Activated T-cell treated with anti-CD3 and anti-CD28 coated beads, Interleukin-2, amount 50 U/mL, for 72 hours (primary cell): ENCODE data around the gene MYO15A. TPM values are rescaled to one million over a fixed set of nuclear protein-coding genes. Genes with fewer than 3 reads are reported as not detected.

Experiments used
- ATAC-seq, 2 donors: fragments of 150-1000 bp; cut with Tn5 transposase; replicated peaks in 1 of 2; 2 replicates each; pipeline ENCODE4 v1.10.0; 2021; ENCODE audit warnings: moderate library complexity in 2 of 2, mild to moderate bottlenecking in 1 of 2
- DNase-seq, 2 donors: peaks; one replicate each; pipeline ENCODE4 v3.0.0; 2021 to 2022; ENCODE audit warnings: mixed read lengths in 1 of 2
- H3K27ac Mint-ChIP-seq: one replicate; pipeline ENCODE4 v1.8.0; 2022; ENCODE audit warnings: mild to moderate bottlenecking, moderate library complexity, mixed read lengths
- H3K27me3 Mint-ChIP-seq: one replicate; pipeline ENCODE4 v1.8.0; 2022; ENCODE audit warnings: low read depth, mixed read lengths
- H3K36me3 Mint-ChIP-seq, 2 donors: one replicate each; pipeline ENCODE4 v1.8.0; 2022; ENCODE audit warnings: mixed read lengths in 2 of 2, mild to moderate bottlenecking in 1 of 2; ENCODE audit not compliant: insufficient read depth in 2 of 2
- H3K4me1 Mint-ChIP-seq: one replicate; pipeline ENCODE4 v1.8.0; 2022; ENCODE audit warnings: low read depth, mixed read lengths
- H3K4me3 Mint-ChIP-seq, 2 donors: one replicate each; pipeline ENCODE4 v1.8.0; 2022; ENCODE audit warnings: mild to moderate bottlenecking in 2 of 2, mixed read lengths in 2 of 2, moderate library complexity in 2 of 2
- H3K9me3 Mint-ChIP-seq, 2 donors: one replicate each; pipeline ENCODE4 v1.8.0; 2022; ENCODE audit warnings: mixed read lengths in 2 of 2
- total RNA-seq, 2 donors: library from RNA; stranded (reverse); gene quantifications; one replicate each; pipeline ENCODE4 v1.2.3, GENCODE V29; 2022

Gene MYO15A
- total RNA-seq, 2 donors from 2014 or later = 2.7 to 3.2 TPM

DNA sequence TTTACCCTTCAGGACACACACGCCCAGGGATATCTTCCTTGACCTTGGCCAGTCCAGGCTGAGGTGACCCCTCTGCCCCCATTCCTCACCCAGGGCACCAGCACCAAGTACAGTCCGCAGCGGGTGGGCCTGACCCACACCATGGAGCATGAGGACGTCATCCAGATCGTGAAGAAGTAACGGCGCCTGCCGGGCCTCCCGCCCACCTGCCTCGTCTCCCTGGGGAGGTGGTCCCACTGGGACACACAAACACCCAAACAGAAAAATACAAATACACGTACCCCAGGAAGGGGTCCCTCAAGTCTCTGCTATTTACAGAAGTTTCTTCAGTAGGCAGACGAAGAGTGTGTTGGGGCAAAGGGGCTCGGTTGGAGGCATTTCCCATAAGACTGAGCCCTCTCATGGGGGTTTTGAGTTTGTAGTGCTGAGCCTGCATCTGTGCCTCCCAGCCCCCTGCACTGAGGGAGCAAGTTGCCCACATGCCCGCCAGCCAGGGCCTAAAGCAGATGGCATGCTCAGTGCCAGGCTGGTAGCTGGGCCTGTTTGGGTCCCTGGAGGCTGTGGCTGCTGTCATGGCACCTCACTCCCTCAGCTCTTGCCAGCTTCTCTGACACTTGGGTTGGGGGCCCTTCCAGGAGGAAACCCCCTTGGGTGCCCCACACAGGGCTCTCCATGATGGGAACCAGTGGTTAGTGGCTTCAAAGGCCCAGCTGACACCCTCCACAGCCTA is 1.3 kb upstream of the MYO15A start:
- Mint-ChIP-seq H3K27me3 (no peaks in the 10 kb centered on the region), H3K36me3 (peaks cover 0 to 2% of the 10 kb centered on the region in 2 donors), H3K4me1 (no peaks in the 10 kb centered on the region), H3K4me3 (no peak overlapping the region), H3K9me3 (no peaks in the 10 kb centered on the region), H3K27ac (no peak overlapping the region)
- DNase-seq = no peak
- no peak for ATAC-seq

DNA sequence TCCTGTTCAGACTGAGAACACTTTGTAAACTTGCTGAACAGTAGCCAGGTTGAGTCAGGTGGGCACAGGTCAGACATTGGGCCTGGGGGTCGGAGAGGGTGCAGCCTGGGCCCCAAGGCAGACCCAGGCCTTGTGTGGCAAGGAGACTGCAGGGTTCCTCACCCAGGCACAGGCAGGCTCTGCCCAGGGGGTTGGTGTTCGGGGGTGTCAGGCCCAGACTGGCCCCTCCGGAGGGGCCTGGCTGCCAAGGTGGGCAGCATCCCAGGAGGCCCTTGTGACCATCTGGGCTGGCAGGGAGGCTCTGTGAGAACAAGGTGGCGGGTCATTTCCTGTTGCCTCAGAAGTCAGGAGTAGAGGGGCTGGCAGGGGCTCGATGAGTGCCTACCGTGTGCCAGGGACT is 585 bp upstream of the MYO15A start:
- no peak for DNase-seq
- peaks cover 0 to 2% of the 10 kb centered on the region in 2 donors for H3K36me3 Mint-ChIP-seq
- no peaks in the 10 kb centered on the region for H3K9me3 Mint-ChIP-seq
- no peak overlapping the region for H3K27ac Mint-ChIP-seq
- no peaks in the 10 kb centered on the region for H3K27me3 Mint-ChIP-seq
- no peaks in the 10 kb centered on the region for H3K4me1 Mint-ChIP-seq
- H3K4me3 Mint-ChIP-seq = no peak overlapping the region
- no peak for ATAC-seq

DNA sequence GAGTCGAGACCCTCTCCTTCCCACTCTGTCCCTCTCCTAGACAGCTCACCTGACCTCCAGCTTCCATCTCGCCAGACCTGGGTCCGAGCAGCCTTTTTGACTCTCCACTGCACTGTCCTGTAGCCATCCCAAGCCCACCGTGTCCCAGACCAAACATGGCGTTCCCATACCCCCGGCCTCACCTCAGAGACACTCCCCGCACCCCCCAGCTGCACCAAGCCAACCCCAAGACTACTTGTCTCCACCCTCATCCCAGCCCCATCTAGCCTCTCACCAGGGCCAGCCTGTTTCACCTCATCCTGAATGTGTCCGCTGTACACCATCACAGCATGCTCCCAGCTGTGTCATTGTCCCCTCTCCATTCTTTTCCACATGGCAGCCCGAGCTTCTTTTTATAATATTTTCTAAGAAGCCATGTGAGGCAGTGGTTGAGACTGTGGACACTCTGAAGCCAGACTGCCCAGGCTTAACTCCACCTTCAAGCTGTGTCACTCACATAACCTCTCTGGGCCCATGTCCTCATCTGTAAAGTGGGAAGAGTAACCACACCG is 1.5 kb downstream of the MYO15A start:
- DNase-seq (no peak), ATAC-seq (no peak)
- H3K4me1 Mint-ChIP-seq = no peaks in the 10 kb centered on the region
- H3K27ac Mint-ChIP-seq = no peak overlapping the region
- no peak overlapping the region for H3K4me3 Mint-ChIP-seq
- peaks cover 0 to 2% of the 10 kb centered on the region in 2 donors for H3K36me3 Mint-ChIP-seq
- H3K9me3 Mint-ChIP-seq = no peaks in the 10 kb centered on the region
- H3K27me3 Mint-ChIP-seq = no peaks in the 10 kb centered on the region

DNA sequence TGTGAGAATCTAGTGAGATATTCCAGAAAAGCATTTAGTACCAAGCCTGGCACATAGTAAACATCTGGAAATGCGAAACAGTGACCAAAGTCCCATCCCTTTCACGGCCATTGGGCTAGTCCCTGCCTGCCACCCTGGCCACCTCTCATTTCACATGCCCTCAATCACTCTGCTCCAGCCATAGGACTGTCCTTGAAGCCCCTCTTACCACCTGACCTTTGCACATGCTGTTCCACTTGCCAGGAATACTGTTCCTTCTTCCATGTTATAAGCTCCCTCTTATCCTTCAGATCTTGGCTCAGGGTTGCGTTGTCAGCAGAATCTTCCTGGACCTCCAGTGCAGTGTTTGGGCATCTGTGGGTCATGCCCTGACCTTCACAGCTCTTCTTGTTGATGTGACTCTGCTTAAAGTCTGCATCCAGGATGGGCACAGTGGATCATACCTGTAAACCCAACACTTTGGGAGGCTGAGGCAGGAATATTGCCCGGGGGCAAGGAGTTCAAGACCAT is 2.1 kb downstream of the MYO15A start:
- H3K9me3 Mint-ChIP-seq = no peaks in the 10 kb centered on the region
- ATAC-seq (no peak), DNase-seq (no peak)
- H3K36me3 Mint-ChIP-seq = peaks cover 0 to 2% of the 10 kb centered on the region in 2 donors
- no peak overlapping the region for H3K27ac Mint-ChIP-seq
- H3K27me3 Mint-ChIP-seq = no peaks in the 10 kb centered on the region
- no peak overlapping the region for H3K4me3 Mint-ChIP-seq
- H3K4me1 Mint-ChIP-seq = no peaks in the 10 kb centered on the region

DNA sequence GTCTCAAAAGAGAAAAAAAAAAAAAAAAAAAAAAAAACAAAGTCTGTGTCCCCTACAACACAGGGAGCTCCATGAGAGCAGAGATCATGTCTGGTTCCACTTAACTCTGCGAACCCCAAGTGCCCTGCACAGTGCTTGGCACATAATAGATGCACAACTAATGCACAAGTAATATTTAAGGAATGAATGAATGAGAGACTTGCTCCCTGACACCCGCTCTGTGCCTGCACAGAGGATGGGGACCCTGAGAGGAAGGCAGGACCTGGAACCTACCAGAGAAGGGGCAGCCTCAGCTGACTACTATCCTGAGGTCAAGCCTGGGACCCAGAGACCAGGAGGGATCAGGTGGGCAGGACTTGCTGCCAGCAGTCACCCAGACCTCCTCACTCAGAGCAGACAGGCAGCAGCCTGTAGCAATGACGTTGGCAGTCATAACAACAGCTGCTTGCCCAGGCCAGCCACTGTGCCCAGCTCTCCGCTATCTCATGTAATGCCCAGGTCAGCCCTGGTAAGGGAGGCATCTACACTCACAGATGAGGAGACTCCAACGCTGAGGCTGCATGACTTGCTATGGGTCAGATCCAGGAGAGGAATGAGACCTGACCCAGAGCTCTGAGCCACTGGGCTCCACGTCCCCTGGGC is 2.9 kb downstream of the MYO15A start:
- Mint-ChIP-seq H3K4me3 (no peak overlapping the region), H3K27ac (no peak overlapping the region), H3K9me3 (no peaks in the 10 kb centered on the region), H3K27me3 (no peaks in the 10 kb centered on the region), H3K36me3 (peaks cover 0 to 2% of the 10 kb centered on the region in 2 donors), H3K4me1 (no peaks in the 10 kb centered on the region)
- DNase-seq (no peak), ATAC-seq (no peak)

DNA sequence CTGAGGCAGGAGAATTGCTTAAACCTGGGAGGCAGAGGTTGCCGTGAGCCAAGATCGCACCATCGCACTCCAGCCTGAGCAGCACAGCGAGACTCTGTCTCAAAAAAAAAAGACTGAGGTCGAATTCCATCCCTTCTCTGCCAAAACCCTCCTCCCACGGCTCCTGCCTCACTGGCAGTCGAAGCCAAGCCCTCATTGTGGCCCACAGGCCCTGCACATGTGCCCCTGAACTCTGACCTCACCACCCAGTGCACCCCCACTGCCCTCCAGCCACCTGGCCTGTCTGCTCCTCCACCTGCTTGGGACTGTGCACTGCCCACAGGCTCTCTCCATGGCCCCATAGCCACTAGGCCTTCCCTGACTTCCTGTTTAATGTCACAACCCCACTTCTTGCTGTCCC is 7.0 kb downstream of the MYO15A start:
- Mint-ChIP-seq H3K27ac (no peak overlapping the region), H3K36me3 (no peaks in the 10 kb centered on the region), H3K4me1 (no peaks in the 10 kb centered on the region), H3K4me3 (no peak overlapping the region), H3K27me3 (no peaks in the 10 kb centered on the region), H3K9me3 (peaks cover 2% of the 10 kb centered on the region in 2 donors)
- DNase-seq = no peak
- ATAC-seq = no peak

DNA sequence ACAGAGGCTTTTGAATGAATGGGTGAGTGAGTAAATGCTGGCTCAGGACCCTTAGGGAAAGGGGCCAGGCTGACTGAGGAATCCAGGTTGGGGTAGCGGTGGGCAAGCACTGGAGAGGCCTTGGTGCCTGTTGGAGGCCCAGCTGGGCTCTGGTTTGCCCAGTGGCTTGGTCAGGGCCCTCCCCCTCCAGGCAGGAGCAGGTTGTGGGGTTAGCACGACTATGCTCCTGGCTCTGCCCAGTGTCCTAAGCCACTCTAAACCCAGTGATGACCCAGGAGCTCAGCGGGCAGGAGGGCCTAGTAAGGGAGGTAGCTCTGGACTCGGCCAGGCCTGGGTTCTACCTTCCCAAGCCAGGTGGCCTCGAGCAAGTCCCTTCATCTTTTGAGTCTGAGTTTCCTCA is 7.5 kb downstream of the MYO15A start:
- H3K36me3 Mint-ChIP-seq = no peaks in the 10 kb centered on the region
- no peak overlapping the region for H3K27ac Mint-ChIP-seq
- no peaks in the 10 kb centered on the region for H3K4me1 Mint-ChIP-seq
- no peaks in the 10 kb centered on the region for H3K27me3 Mint-ChIP-seq
- H3K9me3 Mint-ChIP-seq = peaks cover 2% of the 10 kb centered on the region in 2 donors
- H3K4me3 Mint-ChIP-seq = no peak overlapping the region
- DNase-seq (no peak), ATAC-seq (no peak)

DNA sequence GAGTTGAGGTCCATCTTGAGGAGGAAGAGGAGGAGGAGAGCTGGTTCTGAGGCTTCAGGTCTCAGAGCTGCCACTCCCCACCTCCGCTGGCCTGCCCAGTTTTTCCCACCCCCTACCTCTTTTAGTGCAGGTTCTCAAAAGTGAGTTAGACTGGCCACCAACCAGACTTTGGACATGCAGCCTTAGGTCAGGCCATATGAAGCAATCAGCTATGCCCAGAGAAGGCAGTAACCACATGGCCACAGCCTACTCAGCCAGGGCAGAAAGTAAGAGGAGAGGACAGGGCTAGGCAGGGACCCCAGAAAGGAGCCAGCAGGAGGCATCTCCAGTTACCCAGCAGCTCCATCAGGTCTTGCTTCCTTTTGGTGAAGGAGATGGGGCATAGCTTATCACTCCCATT is 9.0 kb downstream of the MYO15A start:
- no peaks in the 10 kb centered on the region for H3K27me3 Mint-ChIP-seq
- H3K9me3 Mint-ChIP-seq = peaks cover 2% of the 10 kb centered on the region in 2 donors
- DNase-seq (no peak), ATAC-seq (no peak)
- no peak overlapping the region for H3K27ac Mint-ChIP-seq
- H3K36me3 Mint-ChIP-seq = peaks cover 0 to 1% of the 10 kb centered on the region in 2 donors
- no peak overlapping the region for H3K4me3 Mint-ChIP-seq
- no peaks in the 10 kb centered on the region for H3K4me1 Mint-ChIP-seq

DNA sequence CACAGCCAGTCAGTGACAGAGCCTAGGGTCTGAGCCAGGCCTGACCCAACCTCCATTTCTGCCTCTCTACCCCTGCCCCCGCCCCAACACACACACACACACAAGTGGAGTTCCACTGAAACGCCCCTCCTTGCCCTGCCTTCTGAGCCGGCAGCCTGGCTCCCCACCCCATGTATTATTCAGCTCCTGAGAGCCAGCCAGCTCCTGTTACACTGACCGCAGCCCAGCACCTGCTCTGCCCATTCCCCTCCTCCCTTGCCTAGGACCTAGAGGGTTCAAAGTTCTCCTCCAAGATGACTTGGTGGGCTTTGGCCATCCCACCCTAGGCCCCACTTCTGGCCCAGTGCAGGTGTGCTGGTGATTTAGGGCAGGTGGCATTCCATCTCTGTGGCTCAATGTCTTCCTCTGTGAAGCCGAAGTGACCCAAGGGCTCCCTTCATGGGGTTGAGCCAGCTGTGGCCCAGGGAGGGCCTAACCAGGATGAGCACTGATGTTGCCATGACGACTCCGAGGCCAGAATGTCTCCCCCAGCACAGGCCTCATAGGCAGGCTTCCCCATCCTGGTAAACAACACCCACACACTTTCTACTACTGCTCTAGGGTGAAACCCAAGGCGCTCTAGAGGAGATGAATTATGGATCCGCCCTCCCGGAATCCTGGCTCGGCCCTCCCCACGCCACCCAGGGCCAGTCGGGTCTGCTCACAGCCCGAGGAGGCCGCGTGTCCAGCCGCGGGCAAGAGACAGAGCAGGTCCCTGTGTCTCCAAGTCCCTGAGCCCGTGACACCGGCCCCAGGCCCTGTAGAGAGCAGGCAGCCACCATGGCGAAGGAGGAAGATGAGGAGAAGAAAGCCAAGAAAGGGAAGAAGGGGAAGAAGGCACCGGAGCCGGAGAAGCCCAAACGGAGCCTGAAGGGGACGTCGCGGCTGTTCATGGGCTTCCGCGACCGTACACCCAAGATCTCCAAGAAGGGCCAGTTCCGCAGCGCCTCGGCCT is 9.7 kb downstream of the MYO15A start:
- Mint-ChIP-seq H3K4me3 (no peak overlapping the region), H3K27me3 (no peaks in the 10 kb centered on the region), H3K9me3 (peaks cover 2% of the 10 kb centered on the region in 2 donors), H3K4me1 (no peaks in the 10 kb centered on the region), H3K36me3 (peaks cover 0 to 1% of the 10 kb centered on the region in 2 donors), H3K27ac (no peak overlapping the region)
- no peak for ATAC-seq
- DNase-seq = no peak

DNA sequence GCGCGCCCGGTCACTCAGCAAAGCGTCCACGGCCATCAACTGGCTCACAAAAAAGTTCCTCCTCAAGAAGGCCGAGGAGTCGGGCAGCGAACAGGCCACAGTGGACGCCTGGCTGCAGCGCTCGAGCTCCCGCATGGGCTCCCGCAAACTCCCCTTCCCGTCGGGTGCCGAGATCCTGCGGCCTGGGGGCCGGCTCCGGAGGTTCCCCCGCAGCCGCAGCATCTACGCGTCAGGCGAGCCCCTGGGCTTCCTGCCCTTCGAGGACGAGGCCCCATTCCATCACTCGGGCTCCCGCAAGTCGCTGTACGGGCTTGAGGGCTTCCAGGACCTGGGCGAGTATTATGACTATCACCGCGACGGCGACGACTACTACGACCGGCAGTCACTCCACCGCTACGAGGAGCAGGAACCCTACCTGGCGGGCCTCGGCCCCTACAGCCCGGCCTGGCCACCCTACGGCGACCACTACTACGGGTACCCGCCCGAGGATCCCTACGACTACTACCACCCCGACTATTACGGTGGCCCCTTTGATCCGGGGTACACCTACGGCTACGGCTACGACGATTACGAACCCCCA is 10.7 kb downstream of the MYO15A start:
- Mint-ChIP-seq H3K9me3 (peaks cover 2% of the 10 kb centered on the region in 2 donors), H3K4me3 (no peak overlapping the region), H3K27ac (no peak overlapping the region), H3K4me1 (no peaks in the 10 kb centered on the region), H3K27me3 (no peaks in the 10 kb centered on the region), H3K36me3 (peaks cover 0 to 1% of the 10 kb centered on the region in 2 donors)
- DNase-seq (no peak), ATAC-seq (no peak)

DNA sequence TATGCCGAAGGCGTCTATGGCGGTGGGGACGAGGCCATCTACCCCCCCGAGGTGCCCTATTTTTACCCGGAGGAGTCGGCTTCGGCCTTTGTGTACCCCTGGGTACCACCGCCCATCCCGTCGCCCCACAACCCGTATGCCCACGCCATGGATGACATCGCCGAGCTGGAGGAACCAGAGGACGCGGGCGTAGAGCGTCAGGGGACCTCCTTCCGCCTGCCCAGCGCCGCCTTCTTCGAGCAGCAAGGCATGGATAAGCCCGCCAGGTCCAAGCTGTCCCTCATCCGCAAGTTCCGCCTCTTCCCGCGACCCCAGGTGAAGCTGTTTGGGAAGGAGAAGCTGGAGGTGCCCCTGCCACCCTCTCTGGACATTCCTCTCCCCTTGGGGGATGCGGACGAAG is 11.4 kb downstream of the MYO15A start:
- Mint-ChIP-seq H3K27ac (no peak overlapping the region), H3K9me3 (peaks cover 2% of the 10 kb centered on the region in 2 donors), H3K27me3 (no peaks in the 10 kb centered on the region), H3K4me1 (no peaks in the 10 kb centered on the region), H3K4me3 (no peak overlapping the region), H3K36me3 (peaks cover 0 to 1% of the 10 kb centered on the region in 2 donors)
- DNase-seq = no peak
- ATAC-seq = no peak

DNA sequence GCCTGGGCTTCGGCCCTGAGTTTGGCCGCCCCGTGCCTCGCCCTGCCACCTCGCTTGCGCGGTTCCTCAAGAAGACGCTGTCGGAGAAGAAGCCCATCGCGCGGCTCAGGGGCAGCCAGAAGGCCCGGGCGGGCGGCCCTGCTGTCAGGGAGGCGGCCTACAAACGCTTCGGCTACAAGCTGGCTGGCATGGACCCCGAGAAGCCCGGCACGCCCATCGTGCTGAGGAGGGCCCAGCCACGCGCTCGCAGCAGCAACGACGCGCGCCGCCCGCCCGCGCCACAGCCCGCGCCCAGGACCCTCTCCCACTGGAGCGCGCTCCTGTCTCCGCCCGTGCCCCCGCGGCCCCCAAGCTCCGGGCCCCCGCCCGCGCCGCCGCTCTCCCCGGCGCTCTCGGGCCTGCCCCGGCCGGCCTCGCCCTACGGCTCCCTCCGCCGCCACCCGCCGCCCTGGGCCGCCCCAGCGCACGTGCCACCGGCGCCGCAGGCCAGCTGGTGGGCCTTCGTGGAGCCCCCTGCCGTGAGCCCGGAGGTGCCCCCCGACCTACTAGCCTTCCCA is 12.0 kb downstream of the MYO15A start:
- no peak overlapping the region for H3K4me3 Mint-ChIP-seq
- no peaks in the 10 kb centered on the region for H3K4me1 Mint-ChIP-seq
- peaks cover 0 to 1% of the 10 kb centered on the region in 2 donors for H3K36me3 Mint-ChIP-seq
- ATAC-seq (no peak), DNase-seq (no peak)
- H3K9me3 Mint-ChIP-seq = peaks cover 2% of the 10 kb centered on the region in 2 donors
- H3K27me3 Mint-ChIP-seq = no peaks in the 10 kb centered on the region
- H3K27ac Mint-ChIP-seq = no peak overlapping the region
